Measurements from ENCODE around the gene EID2. TPM values are rescaled to one million over a fixed set of nuclear protein-coding genes. Genes with fewer than 3 reads are reported as not detected.

Gene EID2
- total RNA-seq, 1 experiment from 2014 or later = 26.3 TPM

DNA sequence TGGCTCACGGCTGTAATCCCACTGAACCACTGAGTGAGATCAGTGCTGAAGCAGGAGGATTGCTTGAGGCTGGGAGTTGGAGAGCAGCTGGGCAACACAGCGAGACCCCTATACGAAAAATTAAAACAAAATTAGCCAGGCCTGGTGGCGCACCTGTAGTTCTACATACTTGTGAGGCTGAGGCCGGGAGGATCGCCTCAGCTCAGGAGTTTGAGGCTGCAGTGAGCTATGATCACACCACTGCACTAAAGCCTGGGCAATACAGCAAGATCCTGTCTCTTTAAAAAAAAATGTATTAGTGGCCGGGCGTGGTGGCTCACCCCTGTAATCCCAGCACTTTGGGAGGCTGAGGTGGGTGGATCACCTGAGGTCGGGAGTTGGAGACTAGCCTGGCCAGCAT, 31.3 kb downstream of the EID2 start:
- no peak overlapping the region for H3K4me3 Mint-ChIP-seq (ENCODE audit: unreplicated experiment)

GRCh38 chr19:39507715-39508364, 32.1 kb downstream of the EID2 start:
- no peak for DNase-seq
- Mint-ChIP-seq H3K27ac (ENCODE audit: unreplicated experiment) (no peak overlapping the region), H3K4me3 (ENCODE audit: unreplicated experiment) (peak overlapping the region; percentile 70), H3K36me3 (ENCODE audit: insufficient read depth, unreplicated experiment) (peaks cover 5% of the 10 kb centered on the region), H3K9me3 (ENCODE audit: unreplicated experiment) (no peaks in the 10 kb centered on the region), H3K27me3 (ENCODE audit: insufficient read depth, unreplicated experiment) (peaks cover 15% of the 10 kb centered on the region), H3K4me1 (ENCODE audit: low read depth, unreplicated experiment) (no peaks in the 10 kb centered on the region)
- no peaks in the 10 kb centered on the region for H3K36me3 ChIP-seq (ENCODE audit: control insufficient read depth, insufficient read depth, low read length)
- 0 out of 2 replicates have a peak, but pooled peaks cover 5% of the 10 kb centered on the region for H3K4me1 ChIP-seq
- TF ChIP-seq CTCF (IDR thresholded peaks at IDR 0.05; ENCODE audit: insufficient read depth in 1 of 2, low read depth in 1 of 2, low read length in 1 of 2, severe bottlenecking in 1 of 2, unreplicated experiment in 1 of 2) = no peak
- ChIA-PET CTCF (interaction anchor here (1.8 kb wide), 1 partner anchor 10 kb away, joined by 11 read pairs; no protein-coding TSS in a partner anchor), POLR2A (no interaction called here)
- peak overlapping the region; percentile 54 for H3K4me3 ChIP-seq (ENCODE audit: low read depth, low read length)
- H3K9me3 ChIP-seq = no peaks in the 10 kb centered on the region
- BruUV-seq (replicated peaks) = no TSS peak
- intact Hi-C loops (cut with micrococcal nuclease; ENCODE audit: unreplicated experiment) = no loop called here
- H3K27me3 ChIP-seq (replicated peaks; ENCODE audit: control insufficient read depth, insufficient read depth, low read length) = no peaks in the 10 kb centered on the region

More for the DNA sequence above, 31.3 kb downstream of the EID2 start:
- POLR2A ChIA-PET = no interaction called here
- TF ChIP-seq CTCF (IDR thresholded peaks at IDR 0.05; ENCODE audit: insufficient read depth in 1 of 2, low read depth in 1 of 2, low read length in 1 of 2, severe bottlenecking in 1 of 2, unreplicated experiment in 1 of 2) = no peak
- Mint-ChIP-seq H3K4me1 (ENCODE audit: low read depth, unreplicated experiment) (no peaks in the 10 kb centered on the region), H3K27ac (ENCODE audit: unreplicated experiment) (no peak overlapping the region), H3K9me3 (ENCODE audit: unreplicated experiment) (no peaks in the 10 kb centered on the region), H3K36me3 (ENCODE audit: insufficient read depth, unreplicated experiment) (peaks cover 5% of the 10 kb centered on the region), H3K27me3 (ENCODE audit: insufficient read depth, unreplicated experiment) (peaks cover 14% of the 10 kb centered on the region)
- intact Hi-C loops (cut with micrococcal nuclease; ENCODE audit: unreplicated experiment) = no loop called here
- Histone ChIP-seq H3K4me1 (no peaks in the 10 kb centered on the region), H3K36me3 (ENCODE audit: control insufficient read depth, insufficient read depth, low read length) (no peaks in the 10 kb centered on the region), H3K9me3 (no peaks in the 10 kb centered on the region), H3K4me3 (ENCODE audit: low read depth, low read length) (no peak overlapping the region), H3K27me3 (replicated peaks; ENCODE audit: control insufficient read depth, insufficient read depth, low read length) (no peaks in the 10 kb centered on the region)
- no TSS peak for BruUV-seq (replicated peaks)
- CTCF ChIA-PET = interaction anchor here (1.8 kb wide), 1 partner anchor 11 kb away, joined by 11 read pairs; no protein-coding TSS in a partner anchor
- no peak for DNase-seq

- TF ChIP-seq CTCF (IDR thresholded peaks at IDR 0.05; ENCODE audit: insufficient read depth in 1 of 2, low read depth in 1 of 2, low read length in 1 of 2, severe bottlenecking in 1 of 2, unreplicated experiment in 1 of 2) = no peak
- H3K36me3 ChIP-seq (ENCODE audit: control insufficient read depth, insufficient read depth, low read length) = no peaks in the 10 kb centered on the region
- no peaks in the 10 kb centered on the region for H3K9me3 Mint-ChIP-seq (ENCODE audit: unreplicated experiment)
- peak overlapping the region; percentile 70 for H3K4me3 Mint-ChIP-seq (ENCODE audit: unreplicated experiment)
- CTCF ChIA-PET = interaction anchor here (1.1 to 1.8 kb wide), 2 partner anchors 9 to 10 kb away, joined by 5 to 11 read pairs; no protein-coding TSS in a partner anchor
- intact Hi-C loops (cut with micrococcal nuclease; ENCODE audit: unreplicated experiment) = no loop called here
- no peaks in the 10 kb centered on the region for H3K4me1 Mint-ChIP-seq (ENCODE audit: low read depth, unreplicated experiment)
- H3K27me3 ChIP-seq (replicated peaks; ENCODE audit: control insufficient read depth, insufficient read depth, low read length) = no peaks in the 10 kb centered on the region
- H3K27ac Mint-ChIP-seq (ENCODE audit: unreplicated experiment) = no peak overlapping the region
- POLR2A ChIA-PET = no interaction called here
- no peaks in the 10 kb centered on the region for H3K9me3 ChIP-seq
- peaks cover 15% of the 10 kb centered on the region for H3K27me3 Mint-ChIP-seq (ENCODE audit: insufficient read depth, unreplicated experiment)
- H3K36me3 Mint-ChIP-seq (ENCODE audit: insufficient read depth, unreplicated experiment) = peaks cover 5% of the 10 kb centered on the region
- no TSS peak for BruUV-seq (replicated peaks)
- peaks cover 11% of the 10 kb centered on the region for H3K4me1 ChIP-seq
- H3K4me3 ChIP-seq (ENCODE audit: low read depth, low read length) = peak overlapping the region; percentile 54
- peak; percentile 72 to 81 for DNase-seq
Measured at GRCh38 chr19:39506944-39507714, 32.8 kb downstream of the EID2 start.

All from Caco-2 (cell line).